HCEC 1CT (cell line): Measurements from ENCODE around the gene SLC29A3.
A peak's percentile ranks its signal among the peaks of the same experiment; 100 is the strongest.
"Not testable (repeated sequence)": the region's sequence is repeated elsewhere in the genome, so short reads cannot be mapped to it uniquely, and the experiment has no call there.

Experiments used
- DNase-seq: peaks from one replicate; pipeline ENCODE4 v3.0.0-alpha.2; 2017

The SLC29A3 gene

DNA sequence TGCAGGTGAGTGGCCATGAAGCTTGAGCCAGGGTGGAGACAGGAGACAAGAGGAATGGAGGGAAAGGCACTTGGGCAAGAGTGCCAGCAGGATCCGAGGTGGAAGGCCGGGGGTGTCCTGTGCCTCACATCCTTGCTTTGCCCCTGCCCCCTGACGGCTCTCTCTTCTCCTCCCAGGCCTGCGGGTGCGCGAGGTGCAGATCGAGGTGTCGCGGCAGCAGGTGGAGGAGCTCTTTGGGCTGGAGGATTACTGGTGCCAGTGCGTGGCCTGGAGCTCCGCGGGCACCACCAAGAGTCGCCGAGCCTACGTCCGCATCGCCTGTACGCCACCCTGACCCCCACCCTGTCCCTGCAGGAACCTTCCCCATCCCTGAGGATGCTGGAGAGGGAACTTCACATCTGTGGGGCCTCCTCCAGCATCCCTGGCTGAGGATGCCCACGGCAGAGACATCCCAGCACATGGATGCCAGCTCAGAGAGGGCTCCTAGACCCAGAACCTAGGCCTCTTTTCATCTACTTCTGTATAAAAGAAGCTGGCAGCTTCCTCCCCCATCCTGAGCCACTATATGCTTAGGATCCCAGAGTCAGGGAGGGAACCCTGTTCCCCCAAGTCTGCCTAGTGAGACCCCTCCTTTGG, 34.4 kb upstream of the SLC29A3 start:
- no peak for DNase-seq

DNA sequence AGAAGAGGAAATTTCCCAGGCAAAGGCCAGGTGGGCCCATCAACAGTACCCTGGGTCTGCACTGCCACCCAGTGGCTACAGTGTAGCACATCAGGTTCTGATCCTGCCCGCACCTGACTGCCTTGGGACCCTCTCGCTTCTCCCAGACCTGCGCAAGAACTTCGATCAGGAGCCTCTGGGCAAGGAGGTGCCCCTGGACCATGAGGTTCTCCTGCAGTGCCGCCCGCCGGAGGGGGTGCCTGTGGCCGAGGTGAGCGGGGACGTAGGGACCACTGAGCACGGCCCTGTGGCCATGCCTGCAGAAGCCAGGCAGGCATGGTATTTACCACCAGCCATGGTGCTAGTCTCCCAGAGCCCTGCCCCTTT, 33.9 kb upstream of the SLC29A3 start:
- DNase-seq = peak; percentile 17

DNA sequence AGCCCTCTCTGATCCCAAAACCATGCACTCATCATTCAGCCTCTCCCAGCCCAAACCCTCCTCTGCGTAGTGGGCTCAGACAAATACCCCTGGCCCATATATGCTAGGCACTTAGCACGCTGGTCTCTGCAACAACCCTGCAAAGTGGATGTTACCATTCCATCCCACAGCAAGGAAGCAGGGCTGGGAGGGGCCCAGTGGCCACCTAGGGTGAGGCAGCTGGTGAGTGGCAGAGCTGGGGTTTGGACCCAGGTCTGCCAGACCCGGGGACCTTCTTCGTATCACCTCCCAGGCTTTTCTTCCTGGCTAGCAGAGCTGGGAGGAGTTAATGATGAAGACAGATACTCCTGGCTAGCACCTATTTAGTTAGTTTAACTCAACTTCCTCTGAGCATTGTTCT, 33.1 kb upstream of the SLC29A3 start:
- DNase-seq = no peak

DNA sequence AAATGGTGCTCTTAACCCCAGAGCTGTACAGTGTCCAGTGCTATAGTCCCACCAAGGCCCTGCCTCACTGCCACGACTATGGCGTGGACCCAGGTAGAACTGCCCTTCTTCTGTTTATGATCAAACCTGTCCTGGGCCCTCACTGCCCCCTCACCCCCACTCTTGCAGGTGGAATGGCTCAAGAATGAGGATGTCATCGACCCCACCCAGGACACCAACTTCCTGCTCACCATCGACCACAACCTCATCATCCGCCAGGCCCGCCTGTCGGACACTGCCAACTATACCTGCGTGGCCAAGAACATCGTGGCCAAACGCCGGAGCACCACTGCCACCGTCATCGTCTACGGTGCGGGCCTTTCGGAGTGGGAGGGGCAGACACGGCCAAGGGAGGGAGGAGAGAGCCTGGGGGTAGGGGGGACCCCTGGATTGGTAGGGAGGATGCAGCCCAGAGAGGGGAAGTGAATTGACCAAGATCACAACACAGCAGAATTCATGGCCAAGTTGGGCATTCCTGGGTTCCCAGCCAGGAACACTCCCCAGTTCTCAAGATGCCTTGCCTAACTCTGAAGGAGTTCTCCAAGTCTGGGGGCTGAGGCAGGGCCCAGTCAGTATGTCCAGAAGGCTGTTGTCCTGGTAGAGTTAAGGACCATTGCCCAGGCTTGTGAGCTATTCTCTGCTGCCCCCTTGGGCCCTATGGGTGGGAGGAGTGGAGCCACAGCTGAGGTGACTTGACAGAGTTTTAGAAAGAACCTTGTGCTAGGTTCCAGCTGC, 32.4 kb upstream of the SLC29A3 start:
- no peak for DNase-seq

DNA sequence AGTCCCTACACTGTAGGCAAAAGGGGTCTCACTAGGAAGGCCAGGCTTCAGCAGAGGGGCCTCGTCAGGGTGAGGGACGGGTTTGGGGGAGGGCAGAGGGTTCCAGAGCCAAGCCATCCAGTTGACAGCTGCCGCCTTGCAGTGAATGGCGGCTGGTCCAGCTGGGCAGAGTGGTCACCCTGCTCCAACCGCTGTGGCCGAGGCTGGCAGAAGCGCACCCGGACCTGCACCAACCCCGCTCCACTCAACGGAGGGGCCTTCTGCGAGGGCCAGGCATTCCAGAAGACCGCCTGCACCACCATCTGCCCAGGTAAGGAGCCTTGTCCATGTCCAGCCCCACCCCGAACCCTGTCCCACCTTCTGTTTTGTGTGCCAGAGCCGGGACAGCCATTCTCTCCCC, 31.6 kb upstream of the SLC29A3 start:
- no peak for DNase-seq

DNA sequence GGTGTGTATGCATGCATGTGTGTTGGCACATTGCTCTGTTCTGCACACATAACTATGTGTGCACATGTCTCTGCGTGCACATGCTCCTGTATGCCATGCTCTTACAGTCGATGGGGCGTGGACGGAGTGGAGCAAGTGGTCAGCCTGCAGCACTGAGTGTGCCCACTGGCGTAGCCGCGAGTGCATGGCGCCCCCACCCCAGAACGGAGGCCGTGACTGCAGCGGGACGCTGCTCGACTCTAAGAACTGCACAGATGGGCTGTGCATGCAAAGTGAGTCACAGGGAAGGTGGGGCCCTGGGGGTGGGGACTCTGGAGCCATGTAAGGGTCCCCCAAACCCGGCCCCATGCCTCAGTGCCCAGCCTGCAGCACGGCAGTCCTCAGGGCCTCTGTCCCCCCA, 30.6 kb upstream of the SLC29A3 start:
- DNase-seq = no peak

DNA sequence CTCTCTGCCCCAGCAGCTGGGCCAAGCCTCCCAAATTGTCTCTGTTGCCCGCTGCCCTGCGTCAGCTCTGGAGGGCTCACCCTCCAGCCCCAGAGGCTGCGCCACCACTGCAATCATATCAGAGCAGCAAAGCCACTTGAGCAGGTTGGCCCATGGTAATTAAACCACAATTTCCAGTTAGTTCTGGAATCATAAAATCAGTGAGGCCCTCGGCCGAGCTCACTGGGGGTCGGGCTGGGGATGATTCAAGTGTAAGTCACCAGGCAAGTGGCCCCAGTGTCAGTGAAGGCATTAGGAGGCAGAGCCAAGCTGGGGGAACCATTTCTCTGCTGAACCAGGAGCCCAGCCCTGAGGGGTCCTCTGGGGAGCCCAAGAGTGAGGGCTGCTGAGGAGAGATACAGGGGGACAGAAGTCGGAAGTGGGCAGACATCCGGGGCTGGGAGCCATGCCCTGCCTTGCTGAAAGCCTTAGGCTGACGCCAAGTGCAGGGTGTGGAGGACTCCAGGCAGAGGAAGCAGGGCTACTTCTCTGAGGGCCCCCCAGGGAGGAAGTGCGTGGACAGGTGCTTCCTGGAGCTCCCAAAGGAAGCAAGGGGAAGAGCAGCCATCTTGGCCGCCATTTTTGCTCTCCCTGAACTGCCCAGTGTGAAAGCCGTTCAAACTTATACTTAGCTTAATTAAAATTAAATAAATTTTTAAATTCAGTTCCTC, 29.5 kb upstream of the SLC29A3 start:
- no peak for DNase-seq

DNA sequence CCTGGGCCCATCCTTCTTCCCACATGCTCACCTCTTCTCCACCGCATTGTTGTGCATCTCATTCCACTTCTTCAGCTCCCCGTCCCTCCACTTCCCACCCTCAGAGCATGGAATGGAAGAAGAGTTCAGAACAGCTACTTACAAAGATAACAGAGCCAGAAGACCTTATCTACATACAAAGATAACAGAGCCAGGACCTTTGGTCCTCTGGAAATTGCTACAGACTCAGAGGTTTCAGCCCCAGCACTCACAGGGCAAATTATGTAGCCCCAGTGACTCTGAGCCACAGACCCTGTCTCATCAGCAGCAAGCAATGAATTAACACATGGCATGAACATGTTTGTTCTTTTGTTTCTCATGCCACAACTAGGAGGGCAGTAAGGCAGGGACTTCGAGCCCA, 28.7 kb upstream of the SLC29A3 start:
- DNase-seq = no peak

DNA sequence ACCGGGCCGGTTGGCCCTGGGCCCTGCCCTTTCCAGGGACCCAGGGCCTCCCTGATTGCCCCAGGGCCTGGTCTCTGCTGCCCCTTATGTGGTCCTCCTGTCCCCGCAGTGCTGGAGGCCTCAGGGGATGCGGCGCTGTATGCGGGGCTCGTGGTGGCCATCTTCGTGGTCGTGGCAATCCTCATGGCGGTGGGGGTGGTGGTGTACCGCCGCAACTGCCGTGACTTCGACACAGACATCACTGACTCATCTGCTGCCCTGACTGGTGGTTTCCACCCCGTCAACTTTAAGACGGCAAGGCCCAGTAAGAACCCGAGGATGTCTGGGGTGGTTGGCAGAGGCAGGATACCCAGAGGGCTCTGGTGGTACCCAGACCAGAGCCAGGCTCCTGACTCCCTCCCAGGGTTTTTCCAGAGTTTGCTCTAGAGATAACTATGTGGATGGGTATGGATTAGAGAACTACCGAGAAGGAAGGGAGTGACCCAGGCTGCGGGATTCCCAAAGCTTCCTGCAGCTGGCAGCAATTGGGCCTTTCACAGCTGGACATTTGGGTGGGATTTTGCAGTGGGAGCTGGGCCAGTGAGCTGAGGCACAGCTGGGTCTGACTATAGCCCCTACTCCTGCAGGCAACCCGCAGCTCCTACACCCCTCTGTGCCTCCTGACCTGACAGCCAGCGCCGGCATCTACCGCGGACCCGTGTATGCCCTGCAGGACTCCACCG, 28.1 kb upstream of the SLC29A3 start:
- no peak for DNase-seq

DNA sequence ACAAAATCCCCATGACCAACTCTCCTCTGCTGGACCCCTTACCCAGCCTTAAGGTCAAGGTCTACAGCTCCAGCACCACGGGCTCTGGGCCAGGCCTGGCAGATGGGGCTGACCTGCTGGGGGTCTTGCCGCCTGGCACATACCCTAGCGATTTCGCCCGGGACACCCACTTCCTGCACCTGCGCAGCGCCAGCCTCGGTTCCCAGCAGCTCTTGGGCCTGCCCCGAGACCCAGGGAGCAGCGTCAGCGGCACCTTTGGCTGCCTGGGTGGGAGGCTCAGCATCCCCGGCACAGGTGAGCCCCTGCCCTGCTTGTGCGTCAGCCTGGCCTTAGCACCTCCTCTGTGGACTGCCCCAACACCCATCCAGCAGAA, 27.5 kb upstream of the SLC29A3 start:
- DNase-seq = no peak

DNA sequence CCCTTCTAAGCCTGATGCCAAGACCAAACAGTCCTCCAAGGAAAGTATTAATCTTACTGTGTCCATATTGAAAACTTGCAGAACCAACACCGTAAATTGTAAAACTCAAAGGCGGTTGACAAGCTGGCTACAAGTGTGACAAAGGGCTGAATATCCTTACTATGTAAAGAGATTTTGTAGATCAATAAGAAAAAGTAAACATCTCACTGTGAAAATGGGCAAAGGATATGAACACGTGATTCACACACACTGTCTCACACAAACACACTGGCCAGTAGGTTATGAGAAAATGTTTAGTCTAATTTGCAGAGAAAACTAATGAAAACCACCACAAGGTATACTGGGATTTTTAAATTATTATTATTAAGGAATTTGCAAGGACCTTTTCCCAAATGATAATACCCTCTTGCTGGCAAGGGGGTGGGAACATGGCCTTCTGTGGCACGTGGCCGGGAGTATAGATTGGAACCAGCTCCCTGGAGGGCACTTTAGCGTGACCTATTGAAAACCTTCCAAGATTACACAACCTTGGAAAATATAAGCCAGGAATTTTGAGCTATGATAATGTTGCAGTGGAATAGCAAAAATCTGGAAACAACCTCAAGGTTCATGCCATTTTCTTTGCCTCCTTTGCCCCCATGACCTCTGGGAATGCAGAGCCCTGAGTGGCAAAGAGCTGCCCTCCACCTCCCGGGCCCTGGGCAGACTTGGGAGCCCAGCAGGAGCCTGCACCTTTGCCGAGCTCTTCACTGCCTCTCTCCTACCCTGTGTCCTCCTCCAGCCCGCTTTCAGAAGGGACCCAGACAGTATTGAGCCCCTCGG, 26.2 kb upstream of the SLC29A3 start:
- no peak for DNase-seq

DNA sequence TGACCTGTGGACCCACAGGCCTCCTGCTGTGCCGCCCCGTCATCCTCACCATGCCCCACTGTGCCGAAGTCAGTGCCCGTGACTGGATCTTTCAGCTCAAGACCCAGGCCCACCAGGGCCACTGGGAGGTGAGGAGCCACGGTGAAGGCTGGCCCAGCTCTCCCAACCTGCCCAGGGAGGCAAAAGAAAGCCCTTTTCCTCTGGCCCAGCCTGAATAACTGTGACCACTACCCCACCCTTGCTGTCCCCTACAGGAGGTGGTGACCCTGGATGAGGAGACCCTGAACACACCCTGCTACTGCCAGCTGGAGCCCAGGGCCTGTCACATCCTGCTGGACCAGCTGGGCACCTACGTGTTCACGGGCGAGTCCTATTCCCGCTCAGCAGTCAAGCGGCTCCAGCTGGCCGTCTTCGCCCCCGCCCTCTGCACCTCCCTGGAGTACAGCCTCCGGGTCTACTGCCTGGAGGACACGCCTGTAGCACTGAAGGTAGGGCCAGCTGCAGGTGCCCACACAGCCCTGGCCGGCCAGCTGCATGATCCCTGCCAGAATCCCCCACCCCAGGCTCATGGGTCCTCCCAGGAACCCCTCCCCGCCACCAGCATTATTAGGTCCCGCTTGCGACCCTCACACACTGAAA, 25.5 kb upstream of the SLC29A3 start:
- no peak for DNase-seq

DNA sequence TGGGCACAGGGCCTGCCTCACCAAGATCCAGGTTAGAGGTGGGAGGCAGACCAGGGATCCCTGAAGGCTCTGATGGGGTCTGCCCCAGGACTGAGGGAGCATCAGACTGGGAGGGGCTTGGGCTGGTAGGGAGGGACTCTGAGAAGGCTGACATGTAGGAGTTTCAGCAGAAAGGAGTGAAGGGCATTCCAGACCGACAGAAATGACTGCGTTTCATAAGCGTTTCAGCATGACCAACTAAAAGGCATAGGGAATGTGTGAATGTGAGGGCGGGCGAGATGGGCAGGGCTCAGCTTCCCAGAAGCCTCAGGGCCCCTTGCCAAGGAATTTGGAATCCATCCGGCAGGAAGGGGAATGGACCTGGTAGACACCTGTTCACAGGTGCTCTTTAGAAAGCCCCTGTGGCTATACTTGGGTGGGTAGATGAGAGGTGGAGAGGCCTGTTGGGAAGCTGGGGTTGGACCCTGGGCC, 24.9 kb upstream of the SLC29A3 start:
- DNase-seq = no peak

DNA sequence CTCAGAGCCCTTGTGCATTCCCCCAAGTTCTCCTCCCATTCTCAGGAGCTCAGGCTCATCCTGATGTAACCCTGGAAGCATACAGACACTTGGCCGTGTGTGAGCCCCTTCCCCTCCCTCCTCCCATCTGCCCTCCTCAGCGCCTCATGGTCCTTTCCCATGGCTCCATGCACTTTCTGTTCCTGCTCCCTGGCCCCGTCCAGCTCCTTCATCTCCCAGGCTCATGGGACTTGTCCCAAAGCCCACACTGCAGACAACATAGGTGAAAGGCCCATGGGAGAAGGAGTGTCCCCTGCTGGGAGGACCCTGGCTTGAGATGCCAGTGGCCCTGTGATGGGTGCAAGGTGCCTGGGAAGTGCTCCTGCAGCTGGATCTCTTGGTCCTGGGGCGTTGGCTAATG, 24.2 kb upstream of the SLC29A3 start:
- no peak for DNase-seq

DNA sequence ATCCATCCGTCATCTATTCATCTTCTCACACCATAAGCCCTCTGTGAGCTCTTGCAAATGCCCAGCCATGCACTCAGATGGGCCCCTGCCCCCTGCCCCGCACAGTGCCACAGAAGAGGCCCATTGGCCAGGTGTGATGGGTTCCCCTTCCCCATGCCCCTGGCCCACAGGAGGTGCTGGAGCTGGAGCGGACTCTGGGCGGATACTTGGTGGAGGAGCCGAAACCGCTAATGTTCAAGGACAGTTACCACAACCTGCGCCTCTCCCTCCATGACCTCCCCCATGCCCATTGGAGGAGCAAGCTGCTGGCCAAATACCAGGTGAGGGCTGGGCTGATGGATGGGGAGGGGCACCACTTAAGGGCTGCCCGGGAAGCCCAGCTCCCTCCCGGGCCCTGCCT, 23.4 kb upstream of the SLC29A3 start:
- DNase-seq = no peak

DNA sequence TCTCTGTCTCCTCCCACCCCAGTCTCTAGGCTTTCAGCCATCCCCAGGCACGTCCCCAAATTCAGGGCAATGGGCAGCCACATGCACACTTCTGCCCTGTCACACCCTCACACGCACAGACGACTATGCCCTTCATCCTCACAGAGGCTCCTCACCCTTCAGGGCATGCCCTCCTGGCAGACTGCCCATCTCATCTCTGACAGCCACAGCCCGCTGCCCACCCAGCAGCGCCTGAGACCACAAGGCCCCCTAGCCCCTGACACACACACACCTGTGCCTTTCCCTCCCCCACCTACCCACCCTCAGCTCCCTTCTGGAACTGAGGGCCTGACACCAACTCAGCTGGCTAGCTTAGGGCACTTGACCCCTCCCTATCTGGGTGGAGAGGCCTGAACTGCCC, 23.0 kb upstream of the SLC29A3 start:
- no peak for DNase-seq

DNA sequence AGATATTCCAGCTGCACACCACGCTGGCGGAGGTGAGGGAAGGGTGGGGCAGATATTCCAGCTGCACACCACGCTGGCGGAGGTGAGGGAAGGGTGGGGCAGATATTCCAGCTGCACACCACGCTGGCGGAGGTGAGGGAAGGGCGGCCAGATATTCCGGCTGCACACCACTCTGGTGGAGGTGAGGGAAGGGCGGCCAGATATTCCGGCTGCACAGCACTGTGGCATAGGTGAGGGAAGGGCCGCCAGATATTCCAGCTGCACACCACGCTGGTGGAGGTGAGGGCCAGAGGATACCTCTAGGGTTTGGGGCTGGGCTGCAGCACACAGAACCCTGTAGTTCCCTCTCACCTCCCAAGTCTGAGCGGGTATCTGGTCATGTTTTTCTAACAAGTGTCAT, 22.2 kb upstream of the SLC29A3 start:
- not testable (repeated sequence) for DNase-seq

DNA sequence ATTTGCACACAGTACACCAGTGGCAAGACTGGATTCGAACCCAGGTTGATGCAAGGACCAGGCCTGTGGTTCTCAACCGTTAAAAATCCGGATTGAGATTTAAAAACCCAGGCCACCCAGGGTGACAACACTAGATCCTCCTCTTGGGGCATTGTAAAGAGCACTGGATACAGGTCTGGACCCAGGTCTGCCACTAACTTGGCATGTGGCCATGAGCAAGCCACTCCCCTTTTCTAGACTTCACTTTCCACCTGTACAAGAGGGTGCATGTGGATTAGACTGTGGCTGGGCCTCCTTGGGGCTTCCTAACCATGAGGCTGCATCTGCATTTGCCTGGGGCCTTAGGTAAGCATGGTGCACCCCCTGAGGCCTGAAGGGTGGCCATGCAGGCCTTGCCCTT, 21.7 kb upstream of the SLC29A3 start:
- no peak for DNase-seq

DNA sequence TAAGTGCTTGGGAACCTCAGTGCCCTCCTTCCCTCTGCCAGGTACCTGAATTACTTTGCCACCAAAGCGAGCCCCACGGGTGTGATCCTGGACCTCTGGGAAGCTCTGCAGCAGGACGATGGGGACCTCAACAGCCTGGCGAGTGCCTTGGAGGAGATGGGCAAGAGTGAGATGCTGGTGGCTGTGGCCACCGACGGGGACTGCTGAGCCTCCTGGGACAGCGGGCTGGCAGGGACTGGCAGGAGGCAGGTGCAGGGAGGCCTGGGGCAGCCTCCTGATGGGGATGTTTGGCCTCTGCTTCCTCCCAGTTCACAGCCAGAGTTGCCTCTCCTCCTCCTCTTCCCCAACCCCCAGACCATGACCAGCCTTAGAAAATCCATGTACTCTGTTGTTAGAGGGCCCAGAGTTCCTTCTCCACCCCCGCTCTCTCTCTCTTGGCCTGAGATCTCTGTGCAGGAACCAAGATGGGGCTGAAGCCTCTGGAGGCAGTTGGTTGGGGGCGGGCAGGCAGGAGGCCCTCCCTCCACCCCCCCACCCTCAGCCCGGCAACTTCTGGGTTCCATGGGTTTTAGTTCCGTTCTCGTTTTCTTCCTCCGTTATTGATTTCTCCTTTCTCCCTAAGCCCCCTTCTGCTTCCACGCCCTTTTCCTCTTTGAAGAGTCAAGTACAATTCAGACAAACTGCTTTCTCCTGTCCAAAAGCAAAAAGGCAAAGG, 19.8 kb upstream of the SLC29A3 start:
- no peak for DNase-seq

DNA sequence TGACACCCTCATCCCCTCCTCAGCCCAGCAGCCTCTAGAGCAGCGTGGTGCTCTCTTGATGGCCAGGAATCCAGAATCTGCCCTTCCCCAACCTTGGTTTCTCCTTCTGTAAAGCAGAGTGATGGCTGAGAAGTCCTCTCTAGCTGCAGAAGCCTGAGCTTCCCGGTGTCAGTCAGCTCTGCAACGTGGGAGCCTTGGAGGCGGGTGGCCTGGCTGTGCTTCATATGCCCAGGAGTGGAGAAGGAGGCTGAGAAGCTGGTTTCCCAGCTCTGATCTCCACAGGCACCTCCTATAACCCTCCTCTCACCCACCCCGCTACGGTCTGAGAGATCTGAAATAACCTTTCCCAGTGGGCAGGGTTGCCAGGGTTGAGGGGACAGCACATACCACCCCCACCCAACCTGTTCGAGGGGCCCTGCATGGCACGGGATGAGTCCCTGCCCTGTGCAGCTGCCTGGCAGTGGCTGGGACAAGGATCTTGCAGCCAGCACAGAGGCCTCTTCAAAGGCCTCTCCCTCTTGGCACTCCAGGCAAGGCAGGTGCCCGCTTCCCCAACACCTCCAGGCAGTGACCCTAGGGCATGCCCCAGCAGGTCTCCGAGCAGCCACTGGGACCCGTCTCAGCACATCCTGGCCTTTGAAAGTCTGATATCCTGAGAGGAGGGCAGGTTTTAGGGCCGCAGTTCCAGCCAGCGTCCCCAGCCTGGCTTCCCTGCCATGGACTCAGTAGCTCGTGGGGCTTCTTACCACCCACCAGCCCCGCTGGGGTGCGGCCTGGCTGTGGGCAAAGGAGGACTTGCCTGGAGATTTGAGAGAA, 18.3 kb upstream of the SLC29A3 start:
- no peak for DNase-seq
